ENCODE measurements around the gene STARD3NL.

Gene STARD3NL

DNA sequence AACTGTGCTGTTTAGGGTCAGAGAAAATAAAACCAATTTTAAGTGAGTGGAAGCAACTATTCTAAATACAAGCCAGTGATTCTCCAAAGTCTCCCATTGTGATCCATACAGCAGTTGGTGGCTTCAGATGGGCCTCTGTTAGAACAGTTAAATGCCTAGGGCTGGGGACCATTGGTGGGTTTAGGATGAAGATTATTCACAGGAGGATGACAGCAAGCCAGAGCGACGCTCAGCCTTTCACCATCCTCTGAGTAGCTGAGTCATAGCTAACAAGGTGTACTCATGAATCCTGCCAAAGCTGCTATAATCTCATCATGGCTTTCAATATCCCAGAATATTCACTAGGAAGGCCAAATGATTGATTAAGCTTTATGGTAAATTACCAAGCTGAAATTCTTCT is 39.6 kb downstream of the STARD3NL start:
- Histone ChIP-seq H3K9me3 (ENCODE audit: control insufficient read depth, insufficient read depth, low read depth, low read length) (no peaks in the 10 kb centered on the region), H3K36me3 (ENCODE audit: control insufficient read depth in 2 of 2, insufficient read depth in 1 of 2, low read length in 2 of 2) (peaks cover 17 to 60% of the 10 kb centered on the region in 2 experiments), H3K4me3 (ENCODE audit: low read depth, low read length) (no peak overlapping the region), H3K4me1 (ENCODE audit: control insufficient read depth, insufficient read depth, low read length) (peaks cover 2% of the 10 kb centered on the region; the same call in 1 of the 2 replicates), H3K27ac (ENCODE audit: extremely low read depth, low read depth, low read length) (no peak overlapping the region)
- TF ChIP-seq ZNF214 (tag by site-specific recombination; IDR thresholded peaks at IDR 0.05; ENCODE audit: borderline replicate concordance) (no peak), ZNF677 (tag by site-specific recombination; IDR thresholded peaks at IDR 0.05) (no peak), KLF7 (tag by site-specific recombination; IDR thresholded peaks at IDR 0.05; ENCODE audit: borderline replicate concordance) (no peak), ZNF707 (tag by site-specific recombination; IDR thresholded peaks at IDR 0.05) (no peak), ZBTB7A (tag by site-specific recombination; IDR thresholded peaks at IDR 0.05; ENCODE audit: low read depth) (no peak), ZNF626 (tag by site-specific recombination; IDR thresholded peaks at IDR 0.05) (no peak)
- TF ChIP-seq, protein P1, sequence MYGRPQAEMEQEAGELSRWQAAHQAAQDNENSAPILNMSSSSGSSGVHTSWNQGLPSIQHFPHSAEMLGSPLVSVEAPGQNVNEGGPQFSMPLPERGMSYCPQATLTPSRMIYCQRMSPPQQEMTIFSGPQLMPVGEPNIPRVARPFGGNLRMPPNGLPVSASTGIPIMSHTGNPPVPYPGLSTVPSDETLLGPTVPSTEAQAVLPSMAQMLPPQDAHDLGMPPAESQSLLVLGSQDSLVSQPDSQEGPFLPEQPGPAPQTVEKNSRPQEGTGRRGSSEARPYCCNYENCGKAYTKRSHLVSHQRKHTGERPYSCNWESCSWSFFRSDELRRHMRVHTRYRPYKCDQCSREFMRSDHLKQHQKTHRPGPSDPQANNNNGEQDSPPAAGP (tag by site-specific recombination; IDR thresholded peaks at IDR 0.05), result no peak
- TF ChIP-seq, protein P2, sequence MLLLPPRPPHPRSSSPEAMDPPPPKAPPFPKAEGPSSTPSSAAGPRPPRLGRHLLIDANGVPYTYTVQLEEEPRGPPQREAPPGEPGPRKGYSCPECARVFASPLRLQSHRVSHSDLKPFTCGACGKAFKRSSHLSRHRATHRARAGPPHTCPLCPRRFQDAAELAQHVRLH (tag by site-specific recombination; IDR thresholded peaks at IDR 0.05), result no peak
- TF ChIP-seq, protein P3, sequence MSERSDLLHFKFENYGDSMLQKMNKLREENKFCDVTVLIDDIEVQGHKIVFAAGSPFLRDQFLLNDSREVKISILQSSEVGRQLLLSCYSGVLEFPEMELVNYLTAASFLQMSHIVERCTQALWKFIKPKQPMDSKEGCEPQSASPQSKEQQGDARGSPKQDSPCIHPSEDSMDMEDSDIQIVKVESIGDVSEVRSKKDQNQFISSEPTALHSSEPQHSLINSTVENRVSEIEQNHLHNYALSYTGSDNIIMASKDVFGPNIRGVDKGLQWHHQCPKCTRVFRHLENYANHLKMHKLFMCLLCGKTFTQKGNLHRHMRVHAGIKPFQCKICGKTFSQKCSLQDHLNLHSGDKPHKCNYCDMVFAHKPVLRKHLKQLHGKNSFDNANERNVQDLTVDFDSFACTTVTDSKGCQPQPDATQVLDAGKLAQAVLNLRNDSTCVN (tag by site-specific recombination; optimal IDR thresholded peaks at IDR 0.05), result no peak
- CTCF ChIA-PET, result interaction anchor here (1.2 to 6.9 kb wide), 6 partner anchors 102 to 316 kb away, joined by 5 to 112 read pairs (median 12); no protein-coding TSS in a partner anchor
- POLR2A ChIA-PET, result no interaction called here

DNA sequence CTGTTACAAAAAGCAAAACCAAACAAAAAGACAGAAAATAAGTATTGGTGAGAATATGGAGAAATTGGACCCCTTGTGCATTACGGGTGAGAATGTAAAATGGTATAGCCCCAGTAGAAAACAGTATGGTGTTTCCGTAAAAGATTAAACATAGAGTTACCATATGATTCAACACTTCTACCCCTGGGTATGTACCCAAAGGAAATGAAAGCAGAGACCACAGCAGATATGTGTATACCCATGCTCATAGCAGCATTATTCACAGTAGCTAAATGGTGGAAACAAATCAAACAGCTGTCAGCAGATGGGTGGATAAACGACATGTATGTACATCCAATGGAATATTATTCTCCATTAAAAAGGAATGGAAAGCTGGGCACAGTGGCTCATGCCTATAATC is 42.4 kb downstream of the STARD3NL start:
- ChIA-PET POLR2A (no interaction called here), CTCF (interaction anchor here (1.0 to 6.9 kb wide), 10 partner anchors 10 to 319 kb away, joined by 3 to 112 read pairs (median 14); no protein-coding TSS in a partner anchor)
- TF ChIP-seq ZNF157 (tag by site-specific recombination; IDR thresholded peaks at IDR 0.05) (no peak), ZNF433 (tag by site-specific recombination; IDR thresholded peaks at IDR 0.05; ENCODE audit: low read depth) (no peak), ZNF521 (tag by site-specific recombination; IDR thresholded peaks at IDR 0.05) (no peak), ZNF214 (tag by site-specific recombination; IDR thresholded peaks at IDR 0.05; ENCODE audit: borderline replicate concordance) (no peak), BCL11B (tag by site-specific recombination; IDR thresholded peaks at IDR 0.05; ENCODE audit: low read depth) (no peak), ZNF184 (tag by site-specific recombination; IDR thresholded peaks at IDR 0.05) (no peak), TRIM28 (IDR thresholded peaks at IDR 0.05; ENCODE audit: borderline replicate concordance, low read length) (no peak), ZNF624 (tag by site-specific recombination; IDR thresholded peaks at IDR 0.05) (no peak), ZNF670 (tag by site-specific recombination; IDR thresholded peaks at IDR 0.05; ENCODE audit: low read depth) (no peak), YY1 (tag by site-specific recombination; IDR thresholded peaks at IDR 0.05) (no peak), ZNF473 (tag by site-specific recombination; IDR thresholded peaks at IDR 0.05) (no peak), EGR2 (tag by site-specific recombination; IDR thresholded peaks at IDR 0.05; ENCODE audit: low read depth) (no peak), HOXD13 (CRISPR knock-in tag; IDR thresholded peaks at IDR 0.05; ENCODE audit: borderline replicate concordance) (no peak)
- TF ChIP-seq, protein P4, sequence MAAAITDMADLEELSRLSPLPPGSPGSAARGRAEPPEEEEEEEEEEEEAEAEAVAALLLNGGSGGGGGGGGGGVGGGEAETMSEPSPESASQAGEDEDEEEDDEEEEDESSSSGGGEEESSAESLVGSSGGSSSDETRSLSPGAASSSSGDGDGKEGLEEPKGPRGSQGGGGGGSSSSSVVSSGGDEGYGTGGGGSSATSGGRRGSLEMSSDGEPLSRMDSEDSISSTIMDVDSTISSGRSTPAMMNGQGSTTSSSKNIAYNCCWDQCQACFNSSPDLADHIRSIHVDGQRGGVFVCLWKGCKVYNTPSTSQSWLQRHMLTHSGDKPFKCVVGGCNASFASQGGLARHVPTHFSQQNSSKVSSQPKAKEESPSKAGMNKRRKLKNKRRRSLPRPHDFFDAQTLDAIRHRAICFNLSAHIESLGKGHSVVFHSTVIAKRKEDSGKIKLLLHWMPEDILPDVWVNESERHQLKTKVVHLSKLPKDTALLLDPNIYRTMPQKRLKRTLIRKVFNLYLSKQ (tag by site-specific recombination; IDR thresholded peaks at IDR 0.05; ENCODE audit: borderline replicate concordance), result no peak
- TF ChIP-seq, protein P5, sequence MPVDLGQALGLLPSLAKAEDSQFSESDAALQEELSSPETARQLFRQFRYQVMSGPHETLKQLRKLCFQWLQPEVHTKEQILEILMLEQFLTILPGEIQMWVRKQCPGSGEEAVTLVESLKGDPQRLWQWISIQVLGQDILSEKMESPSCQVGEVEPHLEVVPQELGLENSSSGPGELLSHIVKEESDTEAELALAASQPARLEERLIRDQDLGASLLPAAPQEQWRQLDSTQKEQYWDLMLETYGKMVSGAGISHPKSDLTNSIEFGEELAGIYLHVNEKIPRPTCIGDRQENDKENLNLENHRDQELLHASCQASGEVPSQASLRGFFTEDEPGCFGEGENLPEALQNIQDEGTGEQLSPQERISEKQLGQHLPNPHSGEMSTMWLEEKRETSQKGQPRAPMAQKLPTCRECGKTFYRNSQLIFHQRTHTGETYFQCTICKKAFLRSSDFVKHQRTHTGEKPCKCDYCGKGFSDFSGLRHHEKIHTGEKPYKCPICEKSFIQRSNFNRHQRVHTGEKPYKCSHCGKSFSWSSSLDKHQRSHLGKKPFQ (tag by site-specific recombination; IDR thresholded peaks at IDR 0.05), result no peak
- TF ChIP-seq, protein P6, sequence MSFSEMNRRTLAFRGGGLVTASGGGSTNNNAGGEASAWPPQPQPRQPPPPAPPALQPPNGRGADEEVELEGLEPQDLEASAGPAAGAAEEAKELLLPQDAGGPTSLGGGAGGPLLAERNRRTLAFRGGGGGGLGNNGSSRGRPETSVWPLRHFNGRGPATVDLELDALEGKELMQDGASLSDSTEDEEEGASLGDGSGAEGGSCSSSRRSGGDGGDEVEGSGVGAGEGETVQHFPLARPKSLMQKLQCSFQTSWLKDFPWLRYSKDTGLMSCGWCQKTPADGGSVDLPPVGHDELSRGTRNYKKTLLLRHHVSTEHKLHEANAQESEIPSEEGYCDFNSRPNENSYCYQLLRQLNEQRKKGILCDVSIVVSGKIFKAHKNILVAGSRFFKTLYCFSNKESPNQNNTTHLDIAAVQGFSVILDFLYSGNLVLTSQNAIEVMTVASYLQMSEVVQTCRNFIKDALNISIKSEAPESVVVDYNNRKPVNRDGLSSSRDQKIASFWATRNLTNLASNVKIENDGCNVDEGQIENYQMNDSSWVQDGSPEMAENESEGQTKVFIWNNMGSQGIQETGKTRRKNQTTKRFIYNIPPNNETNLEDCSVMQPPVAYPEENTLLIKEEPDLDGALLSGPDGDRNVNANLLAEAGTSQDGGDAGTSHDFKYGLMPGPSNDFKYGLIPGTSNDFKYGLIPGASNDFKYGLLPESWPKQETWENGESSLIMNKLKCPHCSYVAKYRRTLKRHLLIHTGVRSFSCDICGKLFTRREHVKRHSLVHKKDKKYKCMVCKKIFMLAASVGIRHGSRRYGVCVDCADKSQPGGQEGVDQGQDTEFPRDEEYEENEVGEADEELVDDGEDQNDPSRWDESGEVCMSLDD (tag by site-specific recombination; IDR thresholded peaks at IDR 0.05), result no peak
- H3K4me3 ChIP-seq (ENCODE audit: low read depth, low read length), result no peak overlapping the region
- H3K9me3 ChIP-seq (ENCODE audit: control insufficient read depth, insufficient read depth, low read depth, low read length), result no peaks in the 10 kb centered on the region
- H3K36me3 ChIP-seq (ENCODE audit: control insufficient read depth in 2 of 2, insufficient read depth in 1 of 2, low read length in 2 of 2), result peaks cover 23 to 66% of the 10 kb centered on the region in 2 experiments
- peaks cover 2% of the 10 kb centered on the region; the same call in 1 of the 2 replicates for H3K4me1 ChIP-seq (ENCODE audit: control insufficient read depth, insufficient read depth, low read length)
- H3K27ac ChIP-seq (ENCODE audit: extremely low read depth, low read depth, low read length), result no peak overlapping the region

All from HEK293 (cell line).